AG08396 (cell line): ENCODE results near the gene TRMO.

Source experiments
- DNase-seq: peaks from one replicate; pipeline ENCODE4 v3.0.0; 2012; ENCODE audit warnings: low spot score, mixed read lengths

TRMO gene

GRCh38 chr9:97938081-97938644 is 15.9 kb upstream of the TRMO start, which contains the start of gene HEMGN:
Gene HEMGN, minus strand, starts transcription at chr9:97938172. Its CDS starts 36 bp downstream, at chr9:97938136.
- no peak for DNase-seq

DNA sequence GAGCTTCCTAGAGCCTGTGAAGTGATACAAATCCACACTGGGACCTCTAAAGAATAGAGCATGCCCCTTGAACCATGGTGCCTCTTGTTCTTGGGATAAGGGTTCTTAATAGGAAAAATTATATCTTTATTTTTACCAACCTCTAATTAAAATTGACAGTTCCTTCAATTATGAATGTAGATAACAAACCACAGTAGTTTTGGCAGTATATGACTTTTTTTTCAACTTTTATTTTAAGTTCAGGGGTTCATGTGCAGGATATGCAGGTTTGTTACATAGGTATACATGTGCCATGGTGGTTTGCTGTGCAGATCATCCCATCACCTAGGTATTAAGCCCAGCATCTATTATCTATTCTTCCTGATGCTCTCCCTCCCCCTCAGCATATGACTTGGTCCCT is 14.7 kb upstream of the TRMO start:
- DNase-seq, result no peak

DNA sequence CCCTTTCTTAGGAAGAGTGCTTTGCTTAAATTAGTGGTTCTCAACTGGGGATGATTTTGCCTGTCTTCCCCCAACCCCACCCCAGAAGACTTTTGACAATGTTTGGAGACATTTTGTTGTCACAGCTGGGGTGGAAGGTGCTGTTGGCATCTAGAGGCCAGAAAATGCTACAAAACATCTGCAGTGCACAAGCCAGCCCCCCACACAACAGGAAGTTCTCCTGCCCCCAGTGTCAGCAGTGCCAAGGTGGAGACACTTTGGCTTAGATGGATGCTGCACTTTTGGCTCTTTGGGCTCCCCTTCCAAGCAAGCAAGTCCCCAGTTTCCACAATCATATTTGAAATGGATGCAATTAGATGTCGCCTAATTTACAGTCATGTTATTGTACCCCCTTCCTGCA is 13.0 kb upstream of the TRMO start:
- DNase-seq, result no peak

DNA sequence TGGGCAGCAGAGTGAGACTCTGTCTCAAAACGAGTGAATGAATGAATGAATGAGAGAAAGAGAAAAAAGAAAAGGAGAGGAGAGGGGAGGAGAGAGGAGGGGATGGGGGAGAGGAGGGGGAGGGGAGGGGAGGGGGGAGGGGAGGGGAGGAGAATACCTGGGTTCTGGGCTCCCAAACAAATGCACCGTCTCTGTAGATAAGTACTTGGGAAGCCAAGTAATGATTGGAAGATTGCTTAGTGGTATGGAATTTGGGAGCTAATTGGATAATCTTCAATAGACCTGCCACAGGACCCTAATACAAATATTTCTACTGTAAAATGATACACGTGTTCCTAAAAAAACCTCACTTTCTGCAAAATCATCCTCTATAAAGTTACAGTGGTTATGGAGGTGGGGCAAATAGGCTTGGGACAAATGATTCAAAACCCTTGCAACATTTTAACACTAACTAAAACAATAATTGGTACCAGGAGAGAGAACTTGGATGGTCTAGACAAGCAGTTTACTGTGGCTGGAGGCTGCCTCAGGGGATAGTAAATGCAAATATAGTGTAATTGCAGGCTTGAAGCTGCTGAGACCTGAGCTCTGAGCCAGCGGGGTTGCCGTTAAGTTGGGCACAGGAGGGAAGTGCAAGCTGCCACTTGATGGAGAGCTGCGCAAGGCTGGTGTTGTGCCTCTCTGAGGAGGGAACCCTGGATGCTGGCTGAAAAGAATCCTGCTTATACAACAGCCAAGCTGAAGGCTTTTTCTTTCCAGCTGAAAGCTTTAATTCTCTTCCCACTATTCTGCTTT is 12.2 kb upstream of the TRMO start:
- no peak for DNase-seq

DNA sequence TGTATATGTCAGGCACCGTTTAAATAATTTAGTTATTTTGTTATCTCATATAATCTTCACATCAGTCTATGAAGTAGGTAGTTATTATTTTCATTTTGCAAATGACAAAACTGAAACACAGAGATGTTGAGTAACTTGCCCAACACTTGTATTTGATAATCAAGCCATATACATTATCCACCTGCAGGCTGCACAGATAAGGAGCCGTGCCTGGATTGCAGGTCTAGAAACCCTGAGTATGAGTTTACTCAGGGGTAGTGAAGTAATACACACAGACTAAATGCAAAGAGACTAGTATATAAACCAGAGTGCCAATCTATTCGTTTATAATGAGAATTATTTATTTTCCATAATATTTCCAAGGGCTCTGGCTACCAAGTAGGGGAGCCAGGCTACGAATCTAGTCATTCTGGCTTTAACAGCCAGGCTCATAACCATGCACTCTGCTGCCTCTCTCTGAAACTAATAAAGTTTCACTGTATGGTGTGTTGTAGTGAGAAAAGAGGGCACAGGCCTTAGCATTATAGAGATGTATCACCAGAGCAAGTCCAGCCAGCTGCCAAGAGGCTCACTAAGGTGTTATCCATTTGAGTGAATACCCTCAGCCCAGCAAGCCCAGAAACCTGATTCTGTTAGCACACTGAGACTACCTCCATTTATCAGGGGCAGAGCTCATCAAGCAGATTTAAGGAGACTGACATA is 11.1 kb upstream of the TRMO start:
- no peak for DNase-seq

GRCh38 chr9:97930972-97931371 is 8.7 kb upstream of the TRMO start:
- no peak for DNase-seq

- DNase-seq, result no peak
Observed at GRCh38 chr9:97928986-97929604, 6.8 kb upstream of the TRMO start.

GRCh38 chr9:97925497-97926334 is 3.4 kb upstream of the TRMO start:
- DNase-seq, result no peak

DNA sequence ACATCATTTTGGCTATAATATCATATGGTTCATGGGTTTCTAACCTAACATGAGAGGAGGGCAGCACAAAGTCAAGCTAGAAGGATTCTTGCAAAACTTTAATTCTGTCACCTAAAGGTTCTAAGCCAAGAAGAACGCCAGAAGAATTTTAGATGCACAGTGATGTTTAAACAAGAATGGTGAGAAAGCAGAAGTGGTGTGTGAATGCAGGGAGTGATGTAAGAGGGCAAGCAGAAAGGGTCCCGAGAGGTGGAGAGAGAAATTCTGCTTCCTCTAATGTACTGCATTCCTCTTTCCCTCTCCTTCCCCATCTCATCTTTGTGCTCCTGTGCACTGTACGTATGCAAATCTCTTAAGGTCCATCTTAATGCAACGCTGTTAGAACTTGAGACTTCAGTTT is 2.1 kb upstream of the TRMO start:
- DNase-seq, result no peak

DNA sequence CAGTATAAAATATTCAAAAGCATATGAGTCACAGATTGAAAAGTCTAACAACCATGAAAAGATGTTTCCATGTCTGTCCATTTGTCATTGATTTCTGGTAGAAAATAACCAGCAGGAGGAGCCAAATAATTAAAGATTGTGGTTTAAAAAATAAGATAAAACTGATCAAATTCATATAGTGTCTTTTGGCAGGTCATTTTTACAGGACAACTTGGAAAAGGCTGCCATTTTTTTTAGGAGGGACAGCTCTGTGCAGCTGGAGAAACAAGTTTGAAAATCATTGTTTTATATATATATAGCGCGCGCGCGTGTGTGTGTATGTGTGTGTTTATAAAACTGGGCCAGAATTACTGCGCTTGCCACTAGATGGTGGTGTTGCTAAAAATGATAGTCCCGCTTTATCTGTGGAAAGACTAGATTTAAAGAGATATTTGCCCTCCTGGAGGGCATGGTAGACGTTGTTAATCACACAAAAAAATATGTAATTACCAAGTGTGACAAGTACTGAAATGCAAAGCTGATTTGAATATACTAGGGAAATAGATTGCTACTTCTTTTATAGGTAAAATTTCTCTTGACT is 1.3 kb upstream of the TRMO start:
- DNase-seq, result peak; percentile 53

DNA sequence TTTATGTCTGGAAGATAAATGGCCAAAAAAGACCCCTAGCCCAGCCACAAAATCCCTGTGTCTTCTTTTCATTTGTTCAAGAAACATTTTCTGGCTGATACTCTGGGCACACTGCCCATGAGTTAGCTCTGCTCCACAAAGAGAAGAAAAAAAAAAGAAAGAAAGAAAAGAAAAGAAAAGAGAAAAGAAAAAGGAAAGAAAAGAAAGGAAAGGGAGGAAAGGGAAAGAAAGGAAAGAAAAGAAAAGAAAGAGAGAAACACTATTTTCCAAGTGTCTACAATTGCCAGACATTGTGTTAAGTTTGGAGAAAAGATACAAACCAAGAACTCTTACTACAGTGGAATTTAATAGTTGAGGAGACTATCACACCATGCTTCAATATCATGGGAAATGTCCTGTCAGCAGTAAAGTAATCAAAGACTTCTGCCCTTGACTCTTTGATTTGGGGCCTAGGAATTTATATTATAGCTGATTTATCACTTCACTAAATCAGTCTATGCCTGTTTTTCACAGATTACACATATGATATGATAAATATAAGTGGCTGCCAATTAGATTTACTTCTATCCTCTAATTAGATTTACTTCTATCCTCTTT is 3.0 kb downstream of the TRMO start:
- no peak for DNase-seq

GRCh38 chr9:97918611-97919010 is 3.7 kb downstream of the TRMO start:
- DNase-seq, result no peak

DNA sequence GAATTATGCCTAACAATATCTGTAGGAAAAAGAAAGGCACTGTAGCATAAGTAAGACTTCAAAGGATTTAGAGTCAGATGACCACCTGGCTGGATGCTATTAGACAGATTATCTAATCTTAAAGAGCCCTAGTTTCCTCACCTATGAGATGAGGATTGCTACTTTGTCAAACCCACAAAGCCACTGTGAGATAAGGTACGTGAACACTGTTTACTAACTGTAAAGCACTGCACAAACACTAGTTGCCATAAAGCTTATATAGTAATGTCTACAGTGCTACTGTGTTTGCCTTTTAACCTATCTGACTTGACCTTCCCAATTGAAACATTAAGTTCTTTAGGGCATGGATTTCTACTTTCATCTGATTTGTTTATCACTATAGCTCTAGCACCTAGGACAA is 10.3 kb downstream of the TRMO start:
- no peak for DNase-seq

GRCh38 chr9:97911528-97911927 is 10.8 kb downstream of the TRMO start:
- DNase-seq, result no peak

- DNase-seq, result no peak
Observed at GRCh38 chr9:97910357-97910756, 11.9 kb downstream of the TRMO start.

DNA sequence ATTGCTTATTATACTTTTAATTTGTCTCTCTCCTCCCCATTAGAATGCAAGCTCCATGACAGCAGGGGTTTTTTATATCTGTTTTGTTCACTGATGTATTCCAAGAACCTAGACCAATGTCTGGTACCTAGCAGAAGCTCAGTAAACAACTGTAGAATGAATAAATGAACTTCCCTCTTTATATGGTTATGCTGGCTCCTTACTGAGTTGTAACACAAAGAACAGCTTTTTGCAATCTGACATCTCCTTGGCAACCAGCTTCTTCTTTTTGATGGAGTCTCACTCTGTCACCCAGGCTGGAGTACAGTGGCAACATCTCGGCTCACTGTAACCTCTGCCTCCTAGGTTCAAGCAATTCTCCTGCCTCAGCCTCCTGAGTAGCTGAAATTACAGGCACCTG is 13.6 kb downstream of the TRMO start:
- DNase-seq, result no peak

- DNase-seq, result no peak
Observed at GRCh38 chr9:97907632-97908031, 14.7 kb downstream of the TRMO start.

GRCh38 chr9:97907046-97907445 is 15.3 kb downstream of the TRMO start:
- no peak for DNase-seq

- no peak for DNase-seq
Observed at GRCh38 chr9:97906236-97906831, 16.0 kb downstream of the TRMO start.

DNA sequence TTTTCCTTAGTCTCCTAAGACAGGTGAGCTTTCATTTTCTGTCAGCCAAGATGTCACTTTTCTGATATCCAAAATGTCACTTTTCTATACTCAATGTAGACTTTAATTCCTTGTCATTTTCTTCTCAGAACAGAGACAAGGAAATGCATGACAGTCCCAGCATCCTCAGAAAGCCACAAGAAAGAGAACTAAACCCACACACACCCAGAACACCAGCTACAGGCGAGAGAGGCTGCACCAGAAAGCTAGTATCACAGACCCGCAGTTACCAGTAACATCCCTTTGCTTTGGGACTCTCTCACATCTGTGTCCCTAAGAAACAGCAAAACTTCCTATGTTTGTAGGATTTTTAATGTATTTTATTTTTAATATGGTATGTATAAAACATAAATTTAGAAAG is 17.1 kb downstream of the TRMO start:
- DNase-seq, result no peak

- DNase-seq, result no peak
Observed at GRCh38 chr9:97904725-97905124, 17.6 kb downstream of the TRMO start.
